Measurements from ENCODE around the gene PPP1CA.

PPP1CA gene

DNA sequence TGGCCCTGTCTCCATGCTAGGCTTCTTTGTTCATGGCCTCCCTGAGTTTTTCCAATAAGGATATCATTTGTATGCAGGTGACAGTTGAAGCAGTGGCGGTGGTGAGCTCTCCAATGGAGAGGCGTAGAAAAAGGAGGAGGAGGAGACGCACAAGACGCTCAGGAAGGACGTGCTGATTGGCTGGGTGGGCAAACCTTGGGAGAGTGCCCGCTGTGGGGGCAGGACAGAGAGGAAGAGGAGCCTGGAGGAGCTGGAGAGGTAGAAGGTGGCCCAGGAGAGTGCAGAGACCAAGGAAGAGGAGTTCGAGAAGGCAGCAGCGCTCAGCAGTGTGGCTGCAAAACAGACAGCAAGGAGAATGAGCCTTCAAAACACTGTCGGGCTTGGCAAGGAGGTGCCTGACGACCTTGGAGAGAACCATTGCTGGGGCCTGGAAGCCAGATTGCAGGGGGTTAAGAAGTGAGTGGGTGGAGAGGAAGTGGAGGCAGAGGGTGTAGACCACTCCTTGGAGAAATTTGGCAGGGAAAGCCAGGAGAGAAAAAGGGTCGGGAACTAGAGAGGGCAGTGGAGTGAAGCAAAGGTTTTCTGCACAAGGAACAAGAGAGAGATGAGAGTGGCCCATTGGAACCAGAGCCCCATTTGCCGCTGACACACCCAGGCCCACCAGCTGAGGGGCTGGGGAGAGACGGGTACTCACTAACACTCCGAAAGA is 35.8 kb downstream of the PPP1CA start:
- no peak overlapping the region for H2AFZ ChIP-seq (ENCODE audit: low read depth, low read length)
- ATAC-seq (ENCODE audit: insufficient read depth, low read depth) (no peak), DNase-seq (no peak)
- H3K79me2 ChIP-seq (ENCODE audit: insufficient read depth, low read length), result no peaks in the 10 kb centered on the region
- H4K20me1 ChIP-seq (ENCODE audit: insufficient read depth, low read length), result peaks cover 8% of the 10 kb centered on the region
- H3K4me3 ChIP-seq (ENCODE audit: low read depth in 1 of 2, low read length in 2 of 2), result no peak overlapping the region
- H3K4me1 ChIP-seq (ENCODE audit: insufficient read depth, low read length), result peaks cover 9% of the 10 kb centered on the region
- no peaks in the 10 kb centered on the region for H3K9me3 ChIP-seq (ENCODE audit: insufficient read depth, low read length, severe bottlenecking)
- H3K27ac ChIP-seq (ENCODE audit: low read length), result no peak overlapping the region
- TF ChIP-seq EZH2 (IDR thresholded peaks at IDR 0.05; ENCODE audit: borderline replicate concordance, low read depth, low read length, severe bottlenecking), result no peak
- TF ChIP-seq, protein P1, sequence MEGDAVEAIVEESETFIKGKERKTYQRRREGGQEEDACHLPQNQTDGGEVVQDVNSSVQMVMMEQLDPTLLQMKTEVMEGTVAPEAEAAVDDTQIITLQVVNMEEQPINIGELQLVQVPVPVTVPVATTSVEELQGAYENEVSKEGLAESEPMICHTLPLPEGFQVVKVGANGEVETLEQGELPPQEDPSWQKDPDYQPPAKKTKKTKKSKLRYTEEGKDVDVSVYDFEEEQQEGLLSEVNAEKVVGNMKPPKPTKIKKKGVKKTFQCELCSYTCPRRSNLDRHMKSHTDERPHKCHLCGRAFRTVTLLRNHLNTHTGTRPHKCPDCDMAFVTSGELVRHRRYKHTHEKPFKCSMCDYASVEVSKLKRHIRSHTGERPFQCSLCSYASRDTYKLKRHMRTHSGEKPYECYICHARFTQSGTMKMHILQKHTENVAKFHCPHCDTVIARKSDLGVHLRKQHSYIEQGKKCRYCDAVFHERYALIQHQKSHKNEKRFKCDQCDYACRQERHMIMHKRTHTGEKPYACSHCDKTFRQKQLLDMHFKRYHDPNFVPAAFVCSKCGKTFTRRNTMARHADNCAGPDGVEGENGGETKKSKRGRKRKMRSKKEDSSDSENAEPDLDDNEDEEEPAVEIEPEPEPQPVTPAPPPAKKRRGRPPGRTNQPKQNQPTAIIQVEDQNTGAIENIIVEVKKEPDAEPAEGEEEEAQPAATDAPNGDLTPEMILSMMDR (IDR thresholded peaks at IDR 0.05; ENCODE audit: borderline replicate concordance, extremely low read depth, low read length, poor library complexity, severe bottlenecking), result no peak
- H3K36me3 ChIP-seq (ENCODE audit: insufficient read depth, low read length), result no peaks in the 10 kb centered on the region
- H3K4me2 ChIP-seq (ENCODE audit: insufficient read depth, low read length), result no peak overlapping the region
- peaks cover 21% of the 10 kb centered on the region for H3K27me3 ChIP-seq (ENCODE audit: insufficient read depth, low read length, poor library complexity)
- H3K9ac ChIP-seq (ENCODE audit: low read depth, low read length), result no peak overlapping the region

DNA sequence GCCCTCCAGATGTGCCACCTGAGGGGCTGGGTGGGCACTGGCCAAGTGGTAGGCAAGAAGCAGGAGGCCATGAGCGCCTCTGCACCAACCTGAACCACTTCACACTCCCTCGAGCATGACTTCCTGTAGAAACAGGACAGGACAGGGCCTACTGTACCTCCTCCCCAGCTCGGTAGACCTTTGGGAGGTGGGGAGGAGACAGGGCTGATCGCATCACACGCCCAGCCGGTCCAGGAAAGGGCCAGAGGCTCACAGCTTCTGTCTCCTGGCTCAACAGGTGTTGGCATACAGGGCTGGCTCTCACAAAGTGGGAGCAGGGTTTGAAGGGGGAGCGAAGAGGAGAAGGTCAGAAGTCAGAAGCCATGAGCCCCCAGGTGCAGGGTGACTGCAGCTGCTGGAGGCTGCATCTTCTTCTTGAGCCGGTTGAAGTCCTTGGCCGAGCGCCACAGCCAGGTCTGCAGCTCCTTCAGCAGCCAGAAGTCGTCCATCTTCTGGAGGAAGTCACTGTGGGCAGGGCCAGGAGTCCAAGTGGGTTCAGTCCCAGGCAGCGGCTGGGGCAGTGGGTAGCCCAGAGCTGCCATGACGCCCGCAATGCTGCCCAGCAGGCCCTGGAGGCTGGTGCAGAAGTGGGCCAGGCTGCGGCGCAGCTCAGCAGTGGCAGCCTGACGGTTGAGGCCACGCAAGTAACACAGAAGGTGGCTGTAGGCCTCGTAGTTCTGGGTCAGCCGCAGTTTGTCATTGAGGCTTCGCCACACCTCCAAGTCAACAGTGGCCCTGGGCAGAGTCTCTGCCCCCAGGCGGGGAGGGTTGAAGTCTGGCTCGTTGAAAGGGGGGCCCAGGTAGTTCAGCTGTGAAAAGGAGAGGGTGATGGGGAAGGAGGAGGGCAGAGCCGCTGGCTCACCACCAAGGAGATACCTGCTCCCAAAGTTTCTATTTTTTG is 36.6 kb downstream of the PPP1CA start:
- peaks cover 2% of the 10 kb centered on the region; the same call in 1 of the 2 replicates for H4K20me1 ChIP-seq (ENCODE audit: insufficient read depth, low read length)
- ATAC-seq (ENCODE audit: insufficient read depth, low read depth), result no peak

GRCh38 chr11:67364169-67364568 is 37.5 kb downstream of the PPP1CA start:
- no peak overlapping the region for H3K27ac ChIP-seq (ENCODE audit: low read length)
- H3K79me2 ChIP-seq (ENCODE audit: insufficient read depth, low read length), result no peaks in the 10 kb centered on the region
- no peaks in the 10 kb centered on the region for H4K20me1 ChIP-seq (ENCODE audit: insufficient read depth, low read length)
- H3K27me3 ChIP-seq (ENCODE audit: insufficient read depth, low read length, poor library complexity), result peaks cover 7% of the 10 kb centered on the region
- DNase-seq, result no peak
- no peak for ATAC-seq (ENCODE audit: insufficient read depth, low read depth)
- no peak overlapping the region for H3K9ac ChIP-seq (ENCODE audit: low read depth, low read length)
- no peak overlapping the region for H3K4me2 ChIP-seq (ENCODE audit: insufficient read depth, low read length)
- H3K36me3 ChIP-seq (ENCODE audit: insufficient read depth, low read length), result no peaks in the 10 kb centered on the region
- no peaks in the 10 kb centered on the region for H3K9me3 ChIP-seq (ENCODE audit: insufficient read depth, low read length, severe bottlenecking)
- no peak for TF ChIP-seq EZH2 (IDR thresholded peaks at IDR 0.05; ENCODE audit: borderline replicate concordance, low read depth, low read length, severe bottlenecking)
- TF ChIP-seq, protein P1 (IDR thresholded peaks at IDR 0.05; ENCODE audit: borderline replicate concordance, extremely low read depth, low read length, poor library complexity, severe bottlenecking), result no peak
- H2AFZ ChIP-seq (ENCODE audit: low read depth, low read length), result no peak overlapping the region
- H3K4me3 ChIP-seq (ENCODE audit: low read depth in 1 of 2, low read length in 2 of 2), result no peak overlapping the region
- H3K4me1 ChIP-seq (ENCODE audit: insufficient read depth, low read length), result no peaks in the 10 kb centered on the region

More for the DNA sequence above, 36.6 kb downstream of the PPP1CA start:
- Histone ChIP-seq H3K9me3 (ENCODE audit: insufficient read depth, low read length, severe bottlenecking) (no peaks in the 10 kb centered on the region), H3K79me2 (ENCODE audit: insufficient read depth, low read length) (no peaks in the 10 kb centered on the region), H3K9ac (ENCODE audit: low read depth, low read length) (no peak overlapping the region), H3K27me3 (ENCODE audit: insufficient read depth, low read length, poor library complexity) (peaks cover 15% of the 10 kb centered on the region), H3K27ac (ENCODE audit: low read length) (no peak overlapping the region), H3K36me3 (ENCODE audit: insufficient read depth, low read length) (no peaks in the 10 kb centered on the region), H2AFZ (ENCODE audit: low read depth, low read length) (no peak overlapping the region), H3K4me3 (ENCODE audit: low read depth in 1 of 2, low read length in 2 of 2) (no peak overlapping the region), H3K4me2 (ENCODE audit: insufficient read depth, low read length) (no peak overlapping the region), H3K4me1 (ENCODE audit: insufficient read depth, low read length) (peaks cover 3% of the 10 kb centered on the region)
- no peak for TF ChIP-seq EZH2 (IDR thresholded peaks at IDR 0.05; ENCODE audit: borderline replicate concordance, low read depth, low read length, severe bottlenecking)
- TF ChIP-seq, protein P1 (IDR thresholded peaks at IDR 0.05; ENCODE audit: borderline replicate concordance, extremely low read depth, low read length, poor library complexity, severe bottlenecking), result no peak
- no peak for DNase-seq
